SK-N-SH treated with all-trans-retinoic acid at 6 μM for 48 hours (cell line): Measurements from ENCODE around the gene ZNF24.

ENCODE experiments used
- CREB5 ChIP-seq: fragments of 250-450 bp; sonication (Bioruptor Pico); IDR thresholded peaks from 2 replicates; pipeline ENCODE4 v1.5.1; 2020; ENCODE audit warnings: low read depth, mild to moderate bottlenecking, moderate library complexity
- CSRNP3 ChIP-seq: fragments of 250-450 bp; sonication (Bioruptor Pico); IDR thresholded peaks from 2 replicates; pipeline ENCODE4 v1.5.1; 2021; ENCODE audit warnings: mild to moderate bottlenecking, moderate library complexity
- GLIS3 ChIP-seq: fragments of 250-450 bp; sonication (Bioruptor Pico); IDR thresholded peaks from 2 replicates; pipeline ENCODE4 v1.5.0; 2020; ENCODE audit warnings: mild to moderate bottlenecking, moderate library complexity
- OSR1 ChIP-seq: fragments of 250-450 bp; sonication (Bioruptor Pico); IDR thresholded peaks from 2 replicates; pipeline ENCODE4 v1.8.0; 2022; ENCODE audit warnings: moderate library complexity, mild to moderate bottlenecking, inconsistent platforms
- PATZ1 ChIP-seq: fragments of 250-450 bp; sonication (Bioruptor Pico); IDR thresholded peaks from 2 replicates; pipeline ENCODE4 v1.8.0; 2020; ENCODE audit warnings: mild to moderate bottlenecking, moderate library complexity, borderline replicate concordance
- POU6F1 ChIP-seq: fragments of 250-450 bp; sonication (Bioruptor Pico); IDR thresholded peaks from 2 replicates; pipeline ENCODE4 v1.8.0; 2021; ENCODE audit warnings: low read depth, mild to moderate bottlenecking, moderate library complexity, borderline replicate concordance
- PPARA ChIP-seq: fragments of 250-450 bp; sonication (Bioruptor Pico); IDR thresholded peaks from 2 replicates; pipeline ENCODE4 v1.5.0; 2020; ENCODE audit warnings: mild to moderate bottlenecking, borderline replicate concordance
- RARB ChIP-seq: fragments of 250-450 bp; sonication (Bioruptor Pico); IDR thresholded peaks from 2 replicates; pipeline ENCODE4 v1.8.0; 2021; ENCODE audit warnings: mild to moderate bottlenecking, moderate library complexity
- SNAI2 ChIP-seq: fragments of 250-450 bp; sonication (Bioruptor Pico); IDR thresholded peaks from 2 replicates; pipeline ENCODE4 v1.5.0; 2020; ENCODE audit warnings: mild to moderate bottlenecking, moderate library complexity
- ZFP3 ChIP-seq: fragments of 250-450 bp; sonication (Bioruptor Pico); IDR thresholded peaks from 2 replicates; pipeline ENCODE4 v1.5.0; 2020; ENCODE audit warnings: mild to moderate bottlenecking, moderate library complexity
- ZNF565 ChIP-seq: fragments of 450-650 bp; formaldehyde crosslinking; conservative IDR thresholded peaks from 2 replicates; pipeline ENCODE4 v1.5.0; 2020; ENCODE audit warnings: low read depth, mild to moderate bottlenecking, moderate library complexity
- ZNF70 ChIP-seq: fragments of 450-650 bp; formaldehyde crosslinking; IDR thresholded peaks from 2 replicates; pipeline ENCODE4 v1.5.0; 2020; ENCODE audit warnings: mild to moderate bottlenecking, moderate library complexity

GRCh38 chr18:35328868-35329267 lies 15.4 kb downstream of the ZNF24 start:
- TF ChIP-seq CREB5 (CRISPR knock-in tag) (no peak), GLIS3 (CRISPR knock-in tag) (no peak), RARB (CRISPR knock-in tag) (no peak), OSR1 (CRISPR knock-in tag) (no peak), PATZ1 (CRISPR knock-in tag) (no peak), POU6F1 (no peak), CSRNP3 (no peak), PPARA (CRISPR knock-in tag) (no peak), SNAI2 (no peak), ZNF565 (CRISPR knock-in tag) (no peak), ZFP3 (CRISPR knock-in tag) (no peak), ZNF70 (CRISPR knock-in tag) (no peak)
